ENCODE data around the gene PPP1R16B. TPM values are rescaled to one million over a fixed set of nuclear protein-coding genes. Genes with fewer than 3 reads are reported as not detected.
A peak's percentile ranks its signal among the peaks of the same experiment; 100 is the strongest.

PPP1R16B gene
- total RNA-seq, 1 donor from 2014 or later: 12.9 TPM

DNA sequence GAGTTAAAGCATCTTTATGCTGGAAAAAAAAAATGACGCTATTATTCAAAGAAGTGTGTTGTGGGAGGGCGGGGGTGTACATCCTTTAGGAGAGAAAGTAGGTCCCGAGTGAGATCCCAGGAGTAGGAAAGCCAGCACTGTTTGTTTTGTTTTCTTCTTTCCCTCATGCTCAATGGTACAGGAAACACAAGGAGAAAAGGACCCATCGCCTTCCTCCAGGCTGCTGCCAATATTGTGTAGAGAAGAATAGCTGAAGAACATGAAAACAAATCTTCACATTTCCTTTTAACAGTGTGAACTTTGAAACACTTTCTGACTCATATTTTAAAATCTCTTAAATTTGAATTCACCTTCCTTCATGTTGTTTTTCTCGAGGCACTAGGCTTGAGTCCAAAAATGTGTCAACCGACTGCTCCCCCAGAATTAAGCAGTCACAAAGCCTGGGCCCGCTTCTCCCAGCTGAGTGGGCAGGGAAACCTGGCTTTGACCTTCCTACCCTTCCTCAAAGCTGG is 22.3 kb downstream of the PPP1R16B start:
- DNase-seq: no peak

DNA sequence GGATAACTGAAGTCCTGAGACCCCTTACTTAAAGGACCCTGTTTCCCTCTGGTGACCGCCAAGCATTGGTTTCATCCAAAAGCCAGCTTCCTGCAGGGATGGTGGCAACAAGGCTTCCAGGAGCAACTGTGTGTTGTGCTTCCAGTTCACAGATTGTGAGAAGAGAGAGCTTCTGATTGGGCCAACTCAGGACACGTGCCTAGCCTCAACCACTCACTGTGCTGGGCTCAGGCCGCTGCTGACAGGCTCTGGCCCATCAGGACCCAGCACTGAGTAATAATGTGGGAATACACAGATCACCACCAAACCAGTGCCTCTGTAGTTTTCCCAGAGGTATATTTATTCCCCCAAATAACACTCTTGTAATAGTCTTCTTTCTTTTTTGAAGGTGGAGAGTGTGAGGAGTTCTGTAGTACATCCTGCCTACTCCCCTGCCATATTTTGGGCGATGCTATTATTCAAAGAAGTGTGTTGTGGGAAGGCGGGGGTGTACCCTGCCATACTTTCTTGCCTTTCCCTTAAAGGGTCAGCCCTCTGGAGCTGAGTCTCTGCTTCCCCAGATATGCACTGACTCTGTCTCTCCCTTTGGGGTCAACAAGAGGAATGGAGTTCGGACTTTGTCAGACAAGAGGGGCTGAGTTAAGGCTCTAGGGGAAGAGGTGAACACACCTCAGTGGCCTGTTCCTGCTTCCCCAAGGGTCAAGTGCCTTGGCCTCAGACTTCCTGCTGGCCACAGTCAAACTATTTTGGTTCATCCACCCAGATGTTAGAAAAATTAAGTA is 23.2 kb downstream of the PPP1R16B start:
- no peak for DNase-seq

DNA sequence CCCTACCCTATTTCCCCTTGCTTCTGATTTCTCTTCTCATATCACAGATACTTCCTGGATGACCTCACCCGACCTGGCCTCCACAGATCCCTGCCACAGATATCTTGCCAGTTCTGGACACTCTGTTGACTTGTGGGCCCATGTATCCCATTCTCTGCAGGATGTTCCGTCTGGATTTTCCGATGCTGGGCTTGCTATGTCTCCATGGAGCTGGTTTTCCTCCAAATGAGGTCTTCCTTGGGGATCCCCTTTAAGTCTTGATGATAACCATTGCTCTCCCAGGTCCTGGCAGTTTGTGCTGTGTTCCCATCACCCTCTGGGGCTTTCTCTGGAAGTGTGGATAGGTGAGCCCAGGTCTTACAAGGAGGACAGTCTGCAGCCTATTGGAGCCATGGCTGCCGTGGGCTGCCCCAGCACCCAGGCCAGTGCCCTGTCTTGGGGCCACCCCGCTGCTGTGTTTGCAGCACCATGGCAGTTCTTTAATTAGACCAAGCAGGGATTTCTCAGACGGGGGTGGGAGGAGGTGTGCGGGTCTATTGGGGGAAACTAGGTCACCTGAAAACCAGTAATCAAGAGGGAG is 23.9 kb downstream of the PPP1R16B start:
- no peak for DNase-seq

DNA sequence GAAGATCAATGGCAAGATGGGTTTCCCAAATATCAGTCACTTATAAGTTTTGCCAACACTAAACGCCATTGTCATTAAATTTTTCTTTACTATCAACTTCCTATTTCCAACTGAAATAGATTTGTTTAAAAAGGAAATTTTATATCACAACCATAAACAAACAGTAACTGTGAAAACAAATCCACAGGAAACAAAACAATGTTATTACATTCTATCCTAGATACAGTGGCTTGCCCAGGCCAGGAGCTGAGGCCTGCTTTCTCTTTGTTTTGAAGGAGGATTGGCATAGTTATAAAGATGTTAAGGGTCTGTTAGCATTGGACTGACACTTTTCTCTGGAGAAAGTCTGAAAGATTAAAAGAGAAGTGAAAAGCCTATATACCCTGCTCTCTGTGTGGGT is 24.9 kb downstream of the PPP1R16B start:
- no peak for DNase-seq

DNA sequence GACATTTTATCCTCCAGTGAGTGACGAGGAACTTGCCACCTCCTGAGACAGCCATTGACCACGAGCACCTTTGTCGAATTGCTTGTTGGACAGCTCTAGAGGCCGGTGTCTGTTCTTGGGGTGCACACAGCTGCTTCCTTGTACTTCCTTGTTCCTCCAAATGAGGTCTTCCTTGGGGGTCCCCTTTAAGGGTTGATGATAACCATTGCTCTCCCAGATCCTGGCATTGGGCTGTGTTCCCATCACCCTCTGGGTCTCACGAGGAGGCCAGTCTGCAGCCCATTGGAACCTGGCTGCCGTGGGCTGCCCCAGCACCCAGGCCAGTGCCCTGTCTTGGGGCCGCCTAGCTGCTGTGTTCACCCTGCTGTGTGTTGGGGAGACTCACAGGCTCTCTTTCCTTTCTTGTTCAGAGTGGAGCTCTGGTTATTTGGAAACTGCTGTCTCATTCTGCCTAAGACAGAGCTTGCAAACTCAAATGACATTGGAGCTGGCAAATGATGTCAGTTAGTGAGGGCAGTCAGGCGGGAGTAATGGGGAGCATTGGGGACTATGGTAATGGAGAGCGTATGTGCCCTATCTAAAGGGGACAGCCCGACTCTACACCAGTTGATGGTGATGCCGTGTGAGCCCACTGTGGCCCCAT is 25.7 kb downstream of the PPP1R16B start:
- no peak for DNase-seq

DNA sequence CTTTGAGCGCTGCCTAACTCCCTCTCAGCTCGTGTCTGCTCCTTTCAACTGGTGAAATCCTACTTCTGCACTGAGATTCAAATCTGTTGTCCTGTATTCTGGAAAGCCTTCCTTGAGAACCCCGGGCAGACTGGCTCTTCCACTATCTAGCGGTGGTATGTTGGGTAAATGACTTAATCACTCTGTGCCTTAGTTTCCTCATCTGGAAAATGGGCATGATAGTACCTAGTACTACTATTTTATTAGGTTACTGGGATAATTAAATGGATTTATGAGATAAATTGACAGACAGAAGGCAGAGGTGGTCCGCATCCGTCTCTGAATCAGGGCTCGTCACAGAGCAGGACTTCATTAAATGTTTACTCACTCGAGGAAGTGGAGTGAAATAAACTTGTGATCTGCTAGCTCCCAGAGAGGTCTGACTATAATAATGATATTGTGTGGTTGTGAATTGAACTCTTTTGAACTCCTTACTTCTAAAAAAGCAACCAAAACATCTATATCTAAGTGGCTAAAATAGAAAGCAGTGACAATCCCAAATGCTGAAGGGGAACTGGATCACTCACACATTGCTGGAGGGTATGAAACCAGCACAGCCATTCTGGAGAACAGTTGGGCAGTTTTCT is 26.6 kb downstream of the PPP1R16B start:
- DNase-seq: no peak

DNA sequence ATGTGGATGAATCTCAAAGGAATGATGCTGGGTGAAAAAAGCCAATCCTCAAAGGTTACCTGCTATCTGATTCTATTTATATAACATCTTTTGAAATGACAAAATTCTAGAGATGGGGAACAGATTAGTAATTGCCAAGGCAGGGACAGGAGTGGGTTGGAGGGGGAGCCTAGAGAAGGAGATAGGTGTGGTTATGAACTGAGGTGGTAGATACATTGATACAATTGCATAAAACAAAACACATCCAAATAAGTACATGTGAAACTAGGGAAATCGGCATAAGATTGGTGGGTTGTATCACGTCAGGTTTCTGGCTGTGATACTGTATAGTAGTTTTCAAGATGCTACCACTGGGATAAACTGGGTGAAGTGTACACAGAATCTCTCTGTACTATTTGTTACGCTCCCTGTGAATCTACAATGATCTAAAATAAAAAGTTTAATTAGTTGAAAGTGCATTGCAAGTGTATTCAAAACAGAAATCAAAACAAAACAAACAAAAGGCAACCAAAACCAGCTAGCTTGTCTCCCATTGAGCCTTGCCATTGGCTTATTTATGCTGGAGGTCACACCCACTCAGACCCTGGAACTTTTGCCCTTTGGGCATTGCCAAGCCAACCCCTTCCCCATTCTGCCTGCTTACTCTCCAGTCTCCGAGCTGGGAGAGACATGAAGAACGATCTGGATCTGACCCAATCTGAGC is 27.8 kb downstream of the PPP1R16B start:
- no peak for DNase-seq

DNA sequence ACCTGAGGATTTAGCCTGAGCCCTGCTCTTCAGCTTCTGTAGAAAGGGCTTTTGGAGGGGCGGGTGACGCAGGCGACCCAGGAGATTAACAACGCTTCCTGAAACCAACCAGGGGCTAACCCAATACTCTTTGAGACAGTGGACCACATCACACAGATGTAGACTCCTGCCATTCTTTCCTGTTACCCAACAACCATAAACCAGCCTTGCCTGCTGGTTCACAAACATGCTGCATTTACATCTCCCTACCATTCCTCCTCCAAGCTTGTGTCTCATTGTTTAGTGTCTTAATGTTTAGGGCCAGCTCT is 28.3 kb downstream of the PPP1R16B start:
- no peak for DNase-seq

DNA sequence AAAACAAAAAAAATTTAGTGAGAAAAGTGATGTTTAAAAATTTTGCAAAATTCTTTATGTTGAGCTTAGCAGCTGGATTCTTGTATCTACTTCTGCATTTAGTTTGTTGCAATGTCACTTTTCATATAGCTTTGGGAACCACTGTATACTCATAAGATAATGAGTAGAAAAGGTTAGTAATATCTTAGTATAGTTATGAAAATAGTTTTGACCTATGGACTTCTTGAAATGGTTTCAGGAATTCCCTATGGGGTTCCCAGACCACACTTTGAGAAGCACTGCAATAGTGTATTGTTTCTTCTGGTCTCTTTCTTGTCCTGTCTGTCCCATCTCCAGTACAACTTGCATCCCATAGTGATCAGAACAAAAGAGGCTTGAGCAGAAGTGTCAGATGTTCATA is 29.4 kb downstream of the PPP1R16B start:
- DNase-seq: no peak

DNA sequence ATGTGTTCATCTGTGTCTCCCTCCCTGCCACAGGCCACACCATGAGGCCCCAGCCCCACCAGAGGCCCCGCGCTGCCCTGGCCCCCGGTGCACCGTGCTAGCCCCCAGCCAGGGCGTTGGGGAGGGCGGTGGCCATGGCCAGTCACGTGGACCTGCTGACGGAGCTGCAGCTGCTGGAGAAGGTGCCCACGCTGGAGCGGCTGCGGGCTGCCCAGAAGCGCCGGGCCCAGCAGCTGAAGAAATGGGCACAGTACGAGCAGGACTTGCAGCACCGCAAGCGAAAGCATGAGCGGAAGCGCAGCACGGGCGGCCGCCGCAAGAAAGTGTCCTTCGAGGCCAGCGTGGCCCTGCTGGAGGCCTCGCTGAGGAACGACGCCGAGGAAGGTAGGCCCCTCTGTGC is 30.3 kb downstream of the PPP1R16B start:
- DNase-seq: no peak

DNA sequence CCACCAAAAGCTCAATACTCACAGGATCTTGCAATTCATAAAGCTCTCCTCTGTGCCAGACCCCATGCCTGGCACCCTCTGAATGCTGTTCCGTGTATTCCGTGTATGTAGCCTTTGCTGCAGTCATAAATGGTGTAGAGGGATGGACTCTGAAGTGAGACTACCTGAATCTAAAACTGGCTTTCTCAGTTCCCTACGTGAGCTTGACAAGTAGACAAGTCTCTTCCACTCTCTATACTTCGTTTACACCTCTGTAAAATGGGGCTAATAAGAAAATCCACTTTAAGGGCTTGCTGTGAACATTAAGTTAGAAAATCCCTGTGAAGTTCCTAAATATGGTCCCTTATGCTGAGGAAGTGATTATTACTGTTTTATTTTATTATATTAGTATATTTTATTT is 31.5 kb downstream of the PPP1R16B start:
- no peak for DNase-seq

DNA sequence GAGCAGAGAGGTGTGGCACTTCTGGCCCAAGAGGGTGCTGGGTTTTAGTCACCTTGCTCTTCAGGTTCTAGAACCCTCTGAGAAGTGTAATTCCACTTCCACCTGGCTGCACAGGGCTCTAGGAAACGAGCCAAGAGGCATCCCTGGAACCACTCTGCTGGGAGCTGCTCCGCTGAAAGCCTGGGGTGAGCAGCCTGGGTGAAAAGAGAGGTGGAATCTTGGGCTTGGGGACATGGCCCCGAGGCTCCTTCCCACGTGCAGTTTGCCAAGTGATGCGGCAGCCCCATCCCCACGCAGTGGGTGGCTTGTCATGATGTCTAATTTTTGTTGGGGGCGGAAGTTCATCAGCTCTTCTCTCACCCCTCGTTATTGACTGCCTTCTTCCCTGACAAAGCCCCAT is 32.8 kb downstream of the PPP1R16B start:
- DNase-seq: no peak

DNA sequence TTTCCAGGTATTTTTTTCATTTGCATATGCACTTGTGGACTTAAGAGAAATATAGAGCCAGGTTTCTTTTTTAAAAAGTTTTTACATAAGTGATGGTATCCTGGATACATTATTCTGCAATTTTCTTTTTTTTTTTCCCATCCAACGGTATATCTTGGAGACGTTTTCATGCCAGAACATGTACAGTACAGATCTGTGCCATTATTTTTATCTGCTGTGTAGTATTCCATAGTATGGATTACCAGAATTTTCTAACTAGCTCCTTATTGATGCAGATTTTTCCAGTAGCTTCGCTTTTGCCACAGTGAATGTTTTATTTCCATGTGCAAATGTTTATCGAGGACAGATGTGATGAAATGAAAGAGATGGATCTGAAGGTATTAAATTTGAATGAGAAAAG is 34.1 kb downstream of the PPP1R16B start:
- no peak for DNase-seq

DNA sequence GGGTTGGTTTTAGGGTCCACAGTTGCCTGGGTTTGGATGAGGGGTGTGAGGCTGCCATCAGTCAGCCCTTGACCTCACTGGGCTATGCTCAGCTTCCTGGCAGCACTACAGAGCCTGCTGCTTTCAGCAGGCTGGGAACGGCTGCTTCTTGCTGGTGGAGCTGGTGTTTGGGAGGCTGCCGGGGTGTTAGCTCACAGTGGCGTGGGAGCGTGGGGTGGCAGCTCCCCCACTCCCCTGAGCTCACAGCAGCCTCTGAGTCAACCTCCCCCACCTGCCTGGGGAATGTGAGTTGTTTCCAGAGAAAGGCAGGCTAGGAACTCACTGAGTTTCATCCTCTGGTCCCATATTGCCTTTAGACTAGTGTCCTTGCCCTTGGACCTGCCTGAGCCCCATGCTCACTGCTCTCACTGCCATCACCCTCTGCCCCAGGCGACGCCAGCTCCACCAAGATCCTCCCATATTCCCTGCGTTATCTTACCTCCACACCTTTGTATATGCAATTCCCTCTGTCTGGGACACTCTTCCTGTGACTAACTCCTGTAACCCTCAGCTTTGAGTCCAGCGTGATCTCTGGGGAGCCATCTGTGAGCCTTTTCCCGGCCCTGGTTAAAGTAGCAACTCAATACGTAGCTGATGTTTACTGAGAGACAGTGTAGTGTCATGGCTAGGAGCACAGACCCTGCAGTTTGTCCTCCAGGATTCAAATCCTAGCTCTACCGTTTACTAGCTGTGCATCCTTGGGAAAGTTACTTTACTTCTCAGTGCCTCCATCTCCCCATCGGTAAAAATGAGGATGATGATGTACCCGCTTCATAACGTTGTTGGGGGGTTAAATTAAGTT is 34.8 kb downstream of the PPP1R16B start:
- DNase-seq: peak; percentile 75

DNA sequence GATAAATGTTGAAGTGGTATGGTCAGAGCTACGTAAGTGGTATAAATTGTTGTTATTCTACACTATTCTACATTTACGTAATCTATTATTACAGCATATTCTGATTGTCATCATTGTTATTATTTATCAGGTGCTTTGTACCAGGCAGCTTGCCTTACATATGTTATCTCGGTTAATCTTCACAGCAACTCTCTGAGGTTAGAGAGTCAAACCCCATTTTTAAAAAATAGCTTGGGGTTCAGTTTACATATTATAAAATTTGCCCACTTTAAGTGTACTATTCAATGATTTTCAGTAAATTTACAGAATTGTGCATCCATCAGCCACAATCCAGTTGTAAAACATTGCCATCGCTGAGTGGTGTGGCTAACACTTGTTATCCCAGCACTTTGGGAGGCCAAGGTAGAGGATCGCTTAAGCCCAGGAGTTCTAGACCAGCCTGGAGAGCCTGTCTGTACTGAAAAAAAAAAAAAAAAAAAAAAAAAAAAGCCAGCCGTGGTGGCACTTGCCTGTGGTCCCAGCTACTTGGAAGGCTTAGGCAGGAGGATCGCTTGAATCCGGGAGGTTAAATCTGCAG is 35.5 kb downstream of the PPP1R16B start:
- DNase-seq: no peak

DNA sequence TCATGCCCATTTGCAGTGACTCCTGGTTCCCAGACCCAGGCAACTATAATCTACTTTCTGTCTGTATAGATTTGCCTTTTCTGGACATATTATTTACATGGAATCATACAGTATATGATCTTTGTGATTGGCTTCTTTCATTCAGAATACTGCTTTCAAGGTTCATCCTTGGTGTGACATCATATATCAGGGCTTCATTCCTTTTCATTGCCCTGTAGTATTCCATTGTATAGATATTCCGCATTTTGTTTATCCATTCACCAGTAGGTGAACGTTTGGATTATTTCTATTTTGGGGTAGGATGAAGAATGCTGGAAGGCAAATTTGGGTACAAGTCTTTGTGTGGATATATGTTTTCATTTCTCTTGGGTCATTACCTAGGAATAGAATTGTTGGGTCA is 36.1 kb downstream of the PPP1R16B start:
- DNase-seq: no peak

DNA sequence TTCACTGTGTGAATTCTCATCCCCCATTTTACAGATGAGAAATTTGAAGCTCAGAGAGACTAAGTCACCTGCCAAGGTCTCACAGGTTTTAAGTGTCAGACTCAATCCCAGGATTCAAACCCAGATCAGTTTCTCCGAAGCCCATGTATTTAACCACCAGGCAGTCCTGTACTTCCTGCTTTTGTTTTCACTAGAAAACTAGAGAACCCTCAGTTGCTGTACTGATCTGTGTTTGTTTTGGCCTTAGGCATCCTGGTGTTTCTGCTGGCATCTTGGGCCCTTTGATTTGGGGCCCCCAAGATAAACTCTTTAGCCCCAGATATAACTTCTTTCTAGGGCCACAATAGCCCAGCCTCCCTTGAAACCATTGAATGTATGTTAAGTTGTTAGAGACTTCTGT is 36.5 kb downstream of the PPP1R16B start:
- DNase-seq: no peak

DNA sequence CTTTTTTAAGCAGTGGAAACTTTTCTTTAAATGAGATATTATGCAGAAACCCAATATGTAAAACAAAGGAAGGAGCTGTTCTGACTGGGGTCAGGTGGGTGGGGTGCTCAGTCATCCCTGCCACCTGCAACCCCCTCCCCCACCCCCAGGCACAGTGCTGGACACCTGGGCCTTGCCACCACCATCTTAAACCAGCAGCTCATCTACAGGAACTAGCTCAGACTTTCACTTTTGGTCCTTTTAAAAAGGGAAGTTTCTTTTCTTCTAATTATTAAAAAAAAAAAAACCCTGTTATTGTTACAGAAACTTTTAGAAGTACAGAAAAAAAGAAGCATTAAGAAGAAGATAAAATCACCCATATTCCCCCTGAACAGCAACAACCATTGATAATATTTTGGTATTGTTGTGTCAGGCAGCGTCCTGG is 37.1 kb downstream of the PPP1R16B start:
- no peak for DNase-seq

DNA sequence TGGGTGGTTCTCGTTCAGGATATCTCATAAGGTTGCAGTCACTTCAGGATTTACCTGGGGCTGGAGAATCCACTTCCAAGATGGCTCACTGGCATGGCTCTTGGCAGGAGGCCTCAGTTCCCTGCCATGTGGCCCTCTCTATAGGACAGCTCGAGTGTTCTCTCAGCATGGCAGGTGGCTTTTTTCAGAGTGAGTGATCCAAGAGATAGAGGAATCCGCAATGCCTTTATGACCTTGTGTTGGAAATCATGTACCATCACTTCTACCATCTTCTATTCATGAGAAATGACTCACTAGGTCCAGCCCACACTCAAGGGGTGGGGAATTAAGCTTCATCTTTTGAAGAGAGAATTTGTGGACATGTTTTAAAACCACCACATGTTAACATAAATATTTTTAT is 37.8 kb downstream of the PPP1R16B start:
- DNase-seq: no peak

DNA sequence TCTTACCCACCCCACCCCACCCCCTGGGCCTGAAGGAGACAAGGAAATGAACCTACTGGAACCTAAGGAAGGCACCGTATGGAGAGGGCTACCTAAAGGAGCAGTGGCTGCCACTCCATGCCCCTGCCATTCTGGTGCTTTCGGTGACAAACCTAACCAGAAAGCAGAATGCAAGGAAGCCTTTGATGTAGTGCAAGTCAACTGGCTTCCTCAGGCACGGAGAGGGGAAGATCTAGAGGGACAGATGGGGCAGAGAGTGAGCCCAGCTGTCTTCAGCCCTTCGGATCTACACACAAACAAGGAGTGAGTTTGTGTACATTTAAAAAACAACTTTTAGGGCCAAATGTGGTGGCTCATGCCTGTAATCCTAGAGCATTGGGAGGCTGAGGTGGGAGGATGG is 39.5 kb downstream of the PPP1R16B start:
- no peak for DNase-seq

DNA sequence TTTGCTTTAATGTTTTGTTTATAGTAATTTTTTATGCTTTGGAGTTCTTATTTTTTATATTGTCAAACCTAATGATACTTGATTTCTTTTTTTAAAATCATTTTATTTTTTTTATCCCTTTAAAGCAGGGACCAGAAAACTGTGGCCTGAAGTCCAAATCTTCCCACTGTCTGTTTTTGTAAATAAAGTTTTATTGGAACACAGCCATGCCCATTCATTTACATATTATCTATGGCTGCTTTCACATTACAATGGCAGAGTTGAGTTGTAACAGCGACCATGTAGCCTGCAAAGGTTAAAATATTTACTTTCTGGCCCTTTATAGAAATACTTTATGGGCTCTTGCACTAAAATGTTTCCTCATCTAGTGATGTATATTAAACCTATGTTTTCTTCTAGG is 42.3 kb downstream of the PPP1R16B start:
- DNase-seq: no peak

Measured in occipital lobe (tissue), 2 donors.